ENCODE measurements around the gene PINK1. TPM values are rescaled to one million over a fixed set of nuclear protein-coding genes. Genes with fewer than 3 reads are reported as not detected.
A peak's percentile ranks its signal among the peaks of the same experiment; 100 is the strongest.

The PINK1 gene
- total RNA-seq, 1 donor from 2014 or later: 37.0 TPM

GRCh38 chr1:20630729-20631128, 2.5 kb upstream of the PINK1 start:
- no peak for DNase-seq (ENCODE audit: extremely low spot score, unreplicated experiment)
- Mint-ChIP-seq H3K4me3 (no peak overlapping the region), H3K4me1 (ENCODE audit: unreplicated experiment) (peaks cover 10% of the 10 kb centered on the region)

GRCh38 chr1:20632386-20632785, 872 bp upstream of the PINK1 start:
- H3K27ac Mint-ChIP-seq: peak overlapping the region; percentile 58
- peaks cover 10% of the 10 kb centered on the region for H3K4me1 Mint-ChIP-seq (ENCODE audit: unreplicated experiment)
- H3K36me3 Mint-ChIP-seq: no peaks in the 10 kb centered on the region
- peak overlapping the region; percentile 82 for H3K4me3 Mint-ChIP-seq
- H3K27me3 Mint-ChIP-seq: peaks cover 8% of the 10 kb centered on the region
- TF ChIP-seq CTCF (conservative IDR thresholded peaks at IDR 0.05): no peak
- no peaks in the 10 kb centered on the region for H3K9me3 Mint-ChIP-seq
- DNase-seq (ENCODE audit: extremely low spot score, unreplicated experiment): no peak

More at GRCh38 chr1:20630729-20631128, 2.5 kb upstream of the PINK1 start:
- TF ChIP-seq CTCF (conservative IDR thresholded peaks at IDR 0.05): no peak
- Mint-ChIP-seq H3K27me3 (peaks cover 16% of the 10 kb centered on the region), H3K36me3 (no peaks in the 10 kb centered on the region), H3K9me3 (no peaks in the 10 kb centered on the region), H3K27ac (no peak overlapping the region)

GRCh38 chr1:20634065-20634593, 871 bp downstream of the PINK1 start:
- no peaks in the 10 kb centered on the region for H3K9me3 Mint-ChIP-seq
- H3K4me1 Mint-ChIP-seq (ENCODE audit: unreplicated experiment): peaks cover 10% of the 10 kb centered on the region
- no peak for DNase-seq (ENCODE audit: extremely low spot score, unreplicated experiment)
- TF ChIP-seq CTCF (conservative IDR thresholded peaks at IDR 0.05): no peak
- peak overlapping the region; percentile 95 for H3K4me3 Mint-ChIP-seq
- H3K27me3 Mint-ChIP-seq: peaks cover under 1% of the 10 kb centered on the region
- H3K27ac Mint-ChIP-seq: peak overlapping the region; percentile 85
- no peaks in the 10 kb centered on the region for H3K36me3 Mint-ChIP-seq

GRCh38 chr1:20634594-20635084, 1.4 kb downstream of the PINK1 start:
- TF ChIP-seq CTCF (conservative IDR thresholded peaks at IDR 0.05): no peak
- Mint-ChIP-seq H3K4me3 (peak overlapping the region; percentile 95), H3K9me3 (no peaks in the 10 kb centered on the region), H3K36me3 (no peaks in the 10 kb centered on the region), H3K27me3 (no peaks in the 10 kb centered on the region), H3K4me1 (ENCODE audit: unreplicated experiment) (peaks cover 10% of the 10 kb centered on the region), H3K27ac (peak overlapping the region; percentile 85)
- DNase-seq (ENCODE audit: extremely low spot score, unreplicated experiment): no peak

GRCh38 chr1:20636785-20637347, 3.6 kb downstream of the PINK1 start:
- Mint-ChIP-seq H3K4me3 (no peak overlapping the region), H3K36me3 (peaks cover 4% of the 10 kb centered on the region), H3K4me1 (ENCODE audit: unreplicated experiment) (peaks cover 10% of the 10 kb centered on the region), H3K9me3 (no peaks in the 10 kb centered on the region), H3K27me3 (no peaks in the 10 kb centered on the region), H3K27ac (no peak overlapping the region)
- TF ChIP-seq CTCF (conservative IDR thresholded peaks at IDR 0.05): no peak
- no peak for DNase-seq (ENCODE audit: extremely low spot score, unreplicated experiment)
